Central memory CD4-positive, alpha-beta T cell (primary cell): ENCODE measurements around the gene ATXN1L.
"Not testable (repeated sequence)": the region's sequence is repeated elsewhere in the genome, so short reads cannot be mapped to it uniquely, and the experiment has no call there.

ENCODE experiments used
- DNase-seq: peaks from one replicate; pipeline ENCODE4 v3.0.0; 2022

Gene ATXN1L

DNA sequence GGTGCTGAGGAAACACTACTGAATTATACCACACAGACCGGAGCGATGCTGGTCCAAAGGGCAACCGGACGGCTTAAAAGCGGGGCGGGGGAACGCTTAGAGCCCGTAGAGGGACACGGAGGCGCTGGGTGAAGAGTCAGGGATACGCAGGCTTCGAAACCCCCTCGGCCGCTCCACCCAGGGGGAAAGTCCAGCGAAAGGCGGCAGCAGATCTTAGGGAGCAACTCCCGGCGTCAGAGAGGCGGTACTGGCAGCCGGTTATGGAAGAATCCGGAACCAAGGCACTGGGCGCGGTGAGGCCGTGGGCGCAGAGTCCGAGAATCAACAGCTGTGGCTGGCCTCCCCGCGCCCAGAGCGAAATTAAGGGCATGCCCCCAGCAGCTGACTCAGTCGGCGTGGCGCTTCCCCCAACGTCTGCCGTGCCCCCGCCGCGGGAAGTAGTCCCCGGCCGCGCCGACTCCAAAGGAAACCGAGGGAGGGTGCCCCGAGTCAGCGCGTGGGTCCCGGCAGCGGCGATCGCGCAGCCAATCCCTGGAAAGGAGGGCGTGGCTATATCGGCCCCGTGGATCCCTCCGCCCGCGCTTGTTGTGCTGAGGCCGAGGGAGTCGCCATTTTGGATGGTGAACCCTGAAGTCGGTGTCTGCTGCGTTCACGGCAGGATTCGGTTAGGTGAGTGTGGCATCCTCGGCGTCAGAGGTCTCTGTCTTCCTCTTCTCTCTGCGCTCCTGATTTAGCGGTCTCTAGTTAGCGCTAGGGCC lies 49.3 kb downstream of the ATXN1L start, which contains the start of gene IST1:
TSS of gene IST1 (plus strand) at position 611 of the 758 bp plus-strand sequence. CDS start 20,110 bp downstream, outside the sequence.
- DNase-seq = peak; percentile 97

DNA sequence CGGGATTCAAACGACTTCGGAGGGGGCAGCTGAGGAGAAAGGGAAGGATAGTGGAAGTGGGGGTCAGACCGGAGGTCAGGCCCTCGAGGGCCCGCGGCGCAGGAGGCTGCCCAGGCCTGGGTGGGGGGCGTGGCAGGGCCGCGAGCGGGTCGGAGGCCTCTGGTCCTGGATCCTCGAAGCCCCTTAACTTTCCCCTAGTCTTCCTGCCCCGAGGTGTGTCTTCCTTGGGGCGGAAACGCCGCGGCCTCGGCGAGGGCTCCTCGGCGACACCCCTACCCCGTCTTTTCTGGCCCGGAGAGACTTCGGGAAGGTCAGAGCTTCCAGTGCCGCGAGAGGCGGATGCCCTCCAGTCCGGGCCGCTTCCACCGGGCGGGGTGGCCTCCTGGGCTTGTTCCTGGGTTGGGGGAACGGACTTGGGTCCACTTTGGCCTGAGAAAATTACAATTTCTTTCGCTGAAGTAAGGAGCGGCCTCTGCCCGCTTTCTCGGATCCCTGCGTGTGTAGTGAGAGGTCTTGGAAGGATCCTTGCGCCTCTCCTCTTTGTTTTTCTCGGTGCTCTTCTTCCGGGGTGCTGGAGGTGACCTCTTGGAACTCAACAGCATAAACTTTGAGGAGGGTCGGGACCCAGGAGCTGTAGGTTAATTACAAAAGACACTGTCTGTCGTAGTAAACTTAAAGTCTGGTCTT lies 50.0 kb downstream of the ATXN1L start:
- no peak for DNase-seq

DNA sequence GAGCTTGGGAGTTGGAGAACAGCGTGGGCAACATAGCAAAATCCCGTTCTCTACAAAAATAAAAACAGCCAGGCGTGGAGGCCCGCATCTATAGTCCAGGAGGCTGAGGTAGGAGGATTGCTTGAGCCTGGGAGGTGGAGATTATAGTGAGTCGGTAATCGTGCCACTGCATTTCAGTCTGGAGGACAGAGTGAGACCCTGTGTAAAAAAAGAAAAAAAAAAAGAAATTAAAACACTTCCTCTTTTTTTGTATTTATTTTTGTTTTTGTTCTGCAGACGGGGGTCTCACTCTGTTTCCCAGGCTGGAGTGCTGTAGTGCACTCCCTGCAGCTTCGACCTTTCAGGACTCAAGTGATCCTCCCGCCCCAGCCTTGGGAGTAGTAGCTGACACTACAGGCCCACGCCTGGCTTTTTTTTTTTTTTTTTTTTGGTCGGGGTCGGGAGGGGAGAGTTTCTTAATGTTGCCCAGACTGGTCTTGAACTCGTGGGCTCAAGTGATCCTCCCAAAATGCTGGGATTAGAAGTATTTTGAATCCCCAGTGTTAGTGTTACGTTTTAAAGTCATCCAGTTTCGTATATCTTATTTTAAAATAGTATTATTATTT lies 51.1 kb downstream of the ATXN1L start:
- no peak for DNase-seq

DNA sequence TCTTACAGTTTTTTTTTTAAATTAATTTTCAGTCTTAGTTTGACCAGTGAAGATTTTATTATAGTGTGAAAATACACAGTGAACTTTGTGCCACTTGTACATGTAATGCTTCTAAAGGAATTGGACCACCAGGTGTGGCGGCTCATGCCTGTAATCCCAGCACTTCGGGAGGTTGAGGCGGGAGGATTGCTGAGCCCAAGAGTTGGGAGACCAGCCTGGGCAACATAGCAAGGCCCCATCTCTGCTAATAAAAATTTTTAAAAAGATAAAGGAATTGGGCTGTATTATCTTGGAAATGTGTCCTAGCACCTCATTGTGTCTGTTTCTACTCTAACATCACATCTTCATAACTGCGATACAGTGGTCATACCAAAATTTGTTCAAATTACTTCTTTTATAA lies 53.4 kb downstream of the ATXN1L start:
- no peak for DNase-seq

DNA sequence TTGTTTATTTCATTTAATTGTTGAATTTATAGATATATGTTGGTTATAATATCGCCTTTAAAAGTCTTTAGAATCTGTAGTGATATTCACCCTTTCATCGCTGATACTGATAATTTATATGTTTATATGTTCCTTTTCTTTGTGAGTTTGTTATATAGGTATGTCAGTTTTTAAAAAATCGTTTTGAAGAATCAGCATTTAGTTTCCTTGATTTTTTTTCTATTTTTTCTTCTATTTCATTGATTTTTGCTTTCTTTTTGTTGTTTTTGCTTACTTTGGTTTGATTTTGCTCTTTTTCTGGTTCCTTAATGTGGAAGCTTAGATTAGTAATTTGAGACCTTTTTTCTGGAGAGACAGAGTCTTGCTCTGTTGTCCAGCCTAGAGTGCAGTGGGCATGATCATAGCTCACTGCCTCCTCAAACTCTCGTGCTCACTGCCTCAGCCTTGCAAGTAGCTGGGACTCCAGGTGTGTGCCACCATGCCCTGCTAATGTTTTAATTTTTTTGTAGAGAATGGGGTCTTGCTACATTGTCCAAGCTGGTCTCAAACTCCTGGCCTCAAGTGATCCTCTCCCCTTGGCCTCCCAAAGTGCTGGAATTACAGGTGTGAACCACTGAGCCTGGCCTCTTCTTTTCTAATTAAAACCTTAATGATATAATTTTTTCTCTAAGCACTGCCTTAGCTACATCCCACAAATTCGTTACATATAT lies 57.0 kb downstream of the ATXN1L start:
- no peak for DNase-seq

DNA sequence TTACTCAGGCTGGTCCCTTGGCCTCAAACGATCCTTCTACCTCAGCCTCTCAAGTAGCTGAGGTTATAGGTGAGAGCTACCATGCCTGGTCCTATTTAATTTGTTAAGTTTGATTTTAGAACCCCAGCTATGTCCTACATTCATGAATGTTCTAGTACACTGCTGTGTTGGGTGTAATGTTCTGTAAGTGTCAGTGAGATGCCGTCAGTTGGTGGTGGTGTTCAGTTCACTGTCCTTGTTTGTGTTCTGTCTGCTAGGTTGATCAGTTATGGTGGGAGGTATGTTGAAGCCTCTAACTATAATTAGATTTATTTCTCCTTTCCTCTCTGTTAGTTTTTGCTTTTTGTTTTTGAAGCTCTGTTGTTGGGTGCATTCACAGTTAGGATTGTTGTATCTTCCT lies 57.8 kb downstream of the ATXN1L start:
- no peak for DNase-seq

DNA sequence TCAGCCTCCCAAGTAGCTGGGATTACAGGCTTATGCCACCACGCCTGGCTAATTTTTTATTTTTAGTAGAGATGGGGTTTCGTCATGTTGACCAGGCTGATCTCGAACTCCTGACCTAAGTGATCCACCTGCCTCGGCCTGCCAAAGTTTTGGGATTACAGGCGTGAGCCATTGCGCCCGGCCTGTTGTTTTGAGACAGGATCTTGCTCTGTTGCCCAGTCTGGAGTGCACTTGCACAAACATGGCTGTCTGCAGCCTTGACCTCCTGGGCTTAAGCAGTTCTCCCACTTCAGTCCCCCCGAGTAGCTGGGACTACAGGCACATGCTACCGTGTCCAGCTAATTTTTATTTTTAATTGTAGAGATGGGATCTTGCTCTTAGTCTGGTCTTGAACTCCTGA lies 58.5 kb downstream of the ATXN1L start:
- no peak for DNase-seq

DNA sequence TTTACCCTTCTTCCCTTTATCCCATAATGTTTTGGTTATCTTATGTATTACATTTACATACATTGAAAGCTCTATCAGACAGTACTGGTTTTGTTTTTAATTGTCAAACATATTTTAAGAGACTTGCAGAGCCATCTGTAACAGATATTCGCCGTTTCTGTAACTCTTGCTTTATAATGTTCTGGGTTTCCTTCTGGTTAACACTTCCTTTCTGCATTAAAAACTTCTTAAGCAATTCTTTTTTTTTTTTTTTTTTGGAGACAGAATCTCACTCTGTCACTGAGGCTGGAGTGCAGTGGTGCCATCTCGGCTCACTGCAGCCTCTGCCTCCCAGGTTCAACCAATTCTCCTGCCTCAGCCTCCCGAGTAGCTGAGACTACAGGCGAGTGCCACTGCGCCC lies 60.0 kb downstream of the ATXN1L start:
- DNase-seq = not testable (repeated sequence)
